ENCODE data around the gene SH3BP5L. TPM values are rescaled to one million over a fixed set of nuclear protein-coding genes. Genes with fewer than 3 reads are reported as not detected.

SH3BP5L gene
- total and polyA plus RNA-seq, 2 of the 8 experiments (the other 6 are each of a cell fraction or from before 2014, with no cell fraction given): 20.2 to 28.4 TPM

GRCh38 chr1:248856176-248856575, 30.5 kb upstream of the SH3BP5L start:
- Histone ChIP-seq H4K8ac (ENCODE audit: extremely low read depth, insufficient read depth, low read length) (no peak overlapping the region; the same call in 1 of the 2 replicates), H2BK120ac (replicated peaks; ENCODE audit: low read depth, low read length) (no peak overlapping the region), H3K4me3 (ENCODE audit: extremely low read depth in 1 of 4, insufficient read depth in 2 of 4, low read depth in 3 of 4, low read length in 4 of 4) (no peak overlapping the region), H4K20me1 (replicated peaks in 1 of 2; ENCODE audit: control insufficient read depth in 1 of 2, insufficient read depth in 2 of 2, low read length in 2 of 2) (peaks cover 4 to 9% of the 10 kb centered on the region in 2 experiments), H3K27ac (ENCODE audit: low read depth, low read length) (no peak overlapping the region), H3K4me2 (ENCODE audit: insufficient read depth in 1 of 2, low read depth in 2 of 2, low read length in 2 of 2) (no peak overlapping the region), H3K14ac (ENCODE audit: insufficient read length) (no peak overlapping the region), H3K4me1 (replicated peaks in 1 of 4; ENCODE audit: control insufficient read depth in 3 of 4, insufficient read depth in 4 of 4, low read length in 3 of 4) (peaks cover 0 to 11% (median 7%) of the 10 kb centered on the region in 4 experiments; a peak in 6 of 7 replicates), H3K79me1 (ENCODE audit: low read depth, low read length) (0 out of 2 replicates have a peak, but pooled peaks cover 2% of the 10 kb centered on the region), H4K5ac (ENCODE audit: insufficient read length, low read depth, low read length) (no peak overlapping the region), H2BK15ac (ENCODE audit: low read length) (no peak overlapping the region), H4K91ac (replicated peaks; ENCODE audit: insufficient read length, low read length) (no peak overlapping the region), H3K9ac (replicated peaks in 1 of 4; ENCODE audit: extremely low read depth in 1 of 4, low read depth in 3 of 4, low read length in 3 of 4) (no peak overlapping the region), H3K4ac (replicated peaks; ENCODE audit: insufficient read length, low read depth, low read length) (no peak overlapping the region), H3K18ac (ENCODE audit: extremely low read depth, low read length) (no peak overlapping the region), H2BK5ac (ENCODE audit: low read depth, low read length) (no peak overlapping the region), H3K23ac (ENCODE audit: insufficient read length) (no peak overlapping the region), H3K23me2 (ENCODE audit: low read depth, low read length) (peaks cover 15% of the 10 kb centered on the region), H2BK20ac (ENCODE audit: low read length) (no peak overlapping the region), H3K9me3 (ENCODE audit: insufficient read depth in 2 of 2, low read depth in 1 of 2, low read length in 1 of 2) (no peaks in the 10 kb centered on the region), H2AFZ (ENCODE audit: low read length) (no peak overlapping the region), H3K56ac (replicated peaks; ENCODE audit: insufficient read length, low read depth, low read length) (no peak overlapping the region), H3K27me3 (replicated peaks in 1 of 4; ENCODE audit: control insufficient read depth in 3 of 4, extremely low read depth in 1 of 4, insufficient read depth in 3 of 4, low read length in 3 of 4) (no peaks in the 10 kb centered on the region), H3K79me2 (ENCODE audit: control insufficient read depth in 1 of 2, insufficient read depth in 2 of 2, low read length in 2 of 2) (peaks cover 0 to 8% of the 10 kb centered on the region in 2 experiments; a peak in 1 of 4 replicates), H3K36me3 (ENCODE audit: control insufficient read depth in 2 of 4, insufficient read depth in 4 of 4, low read length in 3 of 4) (peaks cover 10 to 29% (median 21%) of the 10 kb centered on the region in 4 experiments), H2AK5ac (ENCODE audit: low read depth, low read length) (no peak overlapping the region), H2BK12ac (ENCODE audit: low read depth, low read length) (no peak overlapping the region)
- DNase-seq (ENCODE audit: low read depth in 1 of 2, low spot score in 2 of 2): no peak
- CTCF ChIA-PET (ENCODE audit: partially characterized antibody): interaction anchor here (5.0 kb wide), 1 partner anchor 14 kb away, joined by 58 read pairs; no protein-coding TSS in a partner anchor
- 91% methylated on average over 1 of the region's 1 CpG; no CpG with 5 or more reads in 1 of the 2 experiments for WGBS, 2 experiments (ENCODE audit: extremely low coverage in 1 of 2, insufficient coverage in 1 of 2, insufficient read length in 1 of 2, insufficient replicate concordance in 2 of 2, low coverage in 1 of 2, low lambda C conversion rate in 2 of 2, missing lambda C conversion rate in 1 of 2)
- no peak for FAIRE-seq
- POLR2A ChIA-PET (ENCODE audit: partially characterized antibody): interaction anchor here (1.1 to 5.9 kb wide), 5 partner anchors 11 to 53 kb away, joined by 3 to 46 read pairs (median 4); partner anchors contain the start of genes PGBD2 and ZNF672
- no peak for TF ChIP-seq KDM4A (IDR thresholded peaks at IDR 0.05; ENCODE audit: low read depth, low read length, severe bottlenecking)
- TF ChIP-seq RAD21 (IDR thresholded peaks at IDR 0.05 in 1 of 2, conservative IDR thresholded peaks at IDR 0.05 in 1 of 2; ENCODE audit: low read depth in 2 of 2, low read length in 2 of 2): no peak
- TF ChIP-seq ASH2L (IDR thresholded peaks at IDR 0.05; ENCODE audit: low read length): no peak
- no peak for TF ChIP-seq SP4 (IDR thresholded peaks at IDR 0.05; ENCODE audit: low read length)
- no peak for TF ChIP-seq RFX5 (IDR thresholded peaks at IDR 0.05; ENCODE audit: borderline replicate concordance, low read depth, low read length)
- TF ChIP-seq BRCA1 (IDR thresholded peaks at IDR 0.05; ENCODE audit: low read depth, low read length): no peak
- no peak for TF ChIP-seq GABPA (IDR thresholded peaks at IDR 0.05; ENCODE audit: borderline replicate concordance, insufficient read depth, low read length)
- TF ChIP-seq FOSL1 (IDR thresholded peaks at IDR 0.05; ENCODE audit: insufficient read depth, low read depth, low read length): no peak
- TF ChIP-seq POLR2A (IDR thresholded peaks at IDR 0.05; ENCODE audit: control extremely low read depth in 1 of 2, low read depth in 2 of 2, low read length in 2 of 2): no peak
- TF ChIP-seq RNF2 (IDR thresholded peaks at IDR 0.05; ENCODE audit: borderline replicate concordance, low read depth, low read length, missing control alignments, poor library complexity, severe bottlenecking): no peak
- no peak for TF ChIP-seq KDM5A (IDR thresholded peaks at IDR 0.05; ENCODE audit: low read length)
- no peak for TF ChIP-seq ATF2 (IDR thresholded peaks at IDR 0.05; ENCODE audit: low read length)

Measured in H1 (cell line).